Lung (tissue), 12 donors: ENCODE results near the gene EPHA1. TPM values are rescaled to one million over a fixed set of nuclear protein-coding genes. Genes with fewer than 3 reads are reported as not detected.
"Not testable (repeated sequence)": the region's sequence is repeated elsewhere in the genome, so short reads cannot be mapped to it uniquely, and the experiment has no call there.

Experiments used
- ATAC-seq: fragments of 200-7000 bp; cut with Tn5 transposase; one replicate; pipeline ENCODE4 v1.9.1; 2020; ENCODE audit warnings: moderate number of reproducible peaks; ENCODE audit not compliant: insufficient read depth, low FRiP score
- DNase-seq, 3 donors: peaks; one replicate each; pipeline ENCODE4 v3.0.0-alpha.2; 2013 to 2017
- H3K27ac ChIP-seq, 2 donors: one replicate each; pipeline ENCODE4 v1.5.1; 2013; ENCODE audit warnings: mild to moderate bottlenecking in 2 of 2, moderate library complexity in 2 of 2, control low read depth in 1 of 2, inconsistent platforms in 1 of 2, low read depth in 1 of 2, low read length in 1 of 2
- H3K27me3 ChIP-seq, 3 donors: one replicate each; pipeline ENCODE4 v1.5.1; 2013; ENCODE audit warnings: low read length in 2 of 3; ENCODE audit not compliant: control insufficient read depth in 3 of 3, insufficient read depth in 3 of 3
- H3K36me3 ChIP-seq, 4 donors: one replicate each; pipeline ENCODE4 v1.5.1; 2013; ENCODE audit warnings: low read length in 4 of 4, mild to moderate bottlenecking in 1 of 4, moderate library complexity in 1 of 4; ENCODE audit not compliant: control insufficient read depth in 4 of 4, insufficient read depth in 4 of 4
- H3K4me1 ChIP-seq, 5 donors: one replicate each; pipeline ENCODE4 v1.5.1; 2013; ENCODE audit warnings: low read length in 5 of 5, mild to moderate bottlenecking in 2 of 5, moderate library complexity in 1 of 5; ENCODE audit not compliant: control insufficient read depth in 5 of 5, insufficient read depth in 5 of 5
- H3K4me3 ChIP-seq: one replicate; pipeline ENCODE4 v1.5.1; 2013; ENCODE audit warnings: mild to moderate bottlenecking, control low read depth, moderate library complexity
- H3K9ac ChIP-seq, 2 donors: one replicate each; pipeline ENCODE4 v1.5.1; 2013; ENCODE audit warnings: low read length in 2 of 2, control low read depth in 1 of 2; ENCODE audit not compliant: insufficient read depth in 1 of 2
- H3K9me3 ChIP-seq, 4 donors: one replicate each; pipeline ENCODE4 v1.5.1; 2013; ENCODE audit warnings: low read length in 3 of 4, mild to moderate bottlenecking in 1 of 4, moderate library complexity in 1 of 4; ENCODE audit not compliant: control insufficient read depth in 4 of 4, insufficient read depth in 3 of 4
- CTCF ChIP-seq: IDR thresholded peaks from 2 replicates; pipeline ENCODE4 v1.5.1; 2012; ENCODE audit warnings: mild to moderate bottlenecking; ENCODE audit errors: control extremely low read depth, extremely low read depth
- WGBS, 2 donors: extraction: QIAGEN DNeasy Blood & Tissue Kit; methylation state at CpG; one replicate each; pipeline ENCODE4 v1.1.7; 2013; 5-methylcytosine and 5-hydroxymethylcytosine counted together
- polyA plus RNA-seq, 2 donors: library from polyadenylated mRNA; stranded (reverse); fragments of 200-250 nt; gene quantifications; one replicate each; pipeline ENCODE4 v1.2.1, GENCODE V29; 2013
- total RNA-seq, 2 donors: library from RNA; depleted of rRNA in 1 of 2; stranded (reverse); fragments of >200 nt in 1 of 2; gene quantifications; one replicate each; pipeline ENCODE4 v1.2.1, GENCODE V29; 2014 to 2021
- donor health status: control.
- donor health status: control.
- donor health status: Bipolar disorder and iron deficiency.
- donor health status: healthy.
- donor health status: DM: yes; HTN: yes; CAD: no.

The EPHA1 gene
- total and polyA plus RNA-seq, 4 donors = 4.2 to 13.3 (median 5.9) TPM

- Histone ChIP-seq H3K9ac (no peak overlapping the region), H3K27ac (no peak overlapping the region), H3K27me3 (peaks cover 0 to 2% (median 0%) of the 10 kb centered on the region in 3 donors), H3K4me1 (no peaks in the 10 kb centered on the region), H3K9me3 (no peaks in the 10 kb centered on the region), H3K4me3 (no peak overlapping the region), H3K36me3 (no peaks in the 10 kb centered on the region)
- no peak for DNase-seq
- TF ChIP-seq CTCF = no peak
- no peak for ATAC-seq
- WGBS, 2 donors = 45 to 48% methylated on average over 2 of the region's 2 CpGs
Observed at GRCh38 chr7:143431109-143431508, 22.5 kb upstream of the EPHA1 start.

GRCh38 chr7:143429770-143430698 is 21.4 kb upstream of the EPHA1 start:
- Histone ChIP-seq H3K9ac (no peak overlapping the region), H3K27me3 (peaks cover 0 to 2% (median 0%) of the 10 kb centered on the region in 3 donors), H3K36me3 (no peaks in the 10 kb centered on the region), H3K4me3 (no peak overlapping the region), H3K9me3 (no peaks in the 10 kb centered on the region), H3K4me1 (no peaks in the 10 kb centered on the region), H3K27ac (no peak overlapping the region)
- DNase-seq (no peak), ATAC-seq (no peak)
- 71 to 77% methylated on average over 10 of the region's 10 CpGs for WGBS, 2 donors
- TF ChIP-seq CTCF = no peak

GRCh38 chr7:143426479-143427142 is 18.0 kb upstream of the EPHA1 start:
- ATAC-seq = no peak
- H3K36me3 ChIP-seq = no peaks in the 10 kb centered on the region
- DNase-seq = no peak
- no peak for TF ChIP-seq CTCF
- no peaks in the 10 kb centered on the region for H3K27me3 ChIP-seq
- no peaks in the 10 kb centered on the region for H3K9me3 ChIP-seq
- no peaks in the 10 kb centered on the region for H3K4me1 ChIP-seq
- no peak overlapping the region for H3K27ac ChIP-seq
- no peak overlapping the region for H3K9ac ChIP-seq
- WGBS, 2 donors = 92% methylated on average over 2 of the region's 2 CpGs
- no peak overlapping the region for H3K4me3 ChIP-seq

GRCh38 chr7:143424476-143424875 is 15.8 kb upstream of the EPHA1 start:
- not testable (repeated sequence) for H3K27me3 ChIP-seq, DNase-seq, H3K4me1 ChIP-seq, H3K36me3 ChIP-seq, H3K4me3 ChIP-seq, ATAC-seq, H3K27ac ChIP-seq, H3K9ac ChIP-seq, H3K9me3 ChIP-seq
- WGBS, 2 donors = 95 to 96% methylated on average over 25 to 34 of the region's 34 CpGs
